Nephron progenitor cell (in vitro differentiated cells): ENCODE measurements around the gene CDK17.

ENCODE experiments used
- DNase-seq: peaks from one replicate; pipeline ENCODE4 v3.0.0; 2021
- H3K27ac Mint-ChIP-seq: 2 replicates; pipeline ENCODE4 v1.8.0; 2021; ENCODE audit warnings: mild to moderate bottlenecking, moderate library complexity, mixed read lengths
- H3K27me3 Mint-ChIP-seq: 2 replicates; pipeline ENCODE4 v1.8.0; 2021; ENCODE audit warnings: mild to moderate bottlenecking, low read depth, mixed read lengths; ENCODE audit not compliant: poor library complexity
- H3K36me3 Mint-ChIP-seq: 2 replicates; pipeline ENCODE4 v1.8.0; 2021; ENCODE audit warnings: low read depth, mixed read lengths
- H3K4me1 Mint-ChIP-seq: 2 replicates; pipeline ENCODE4 v1.8.0; 2021; ENCODE audit warnings: mixed read lengths
- H3K4me3 Mint-ChIP-seq: 2 replicates; pipeline ENCODE4 v1.8.0; 2021; ENCODE audit warnings: mild to moderate bottlenecking, moderate library complexity, mixed read lengths
- H3K9me3 Mint-ChIP-seq: 2 replicates; pipeline ENCODE4 v1.8.0; 2021; ENCODE audit warnings: mild to moderate bottlenecking, moderate library complexity, mixed read lengths
- TF ChIP-seq, protein P1 (sequence below): fragments of 200-600 bp; sonication (generic); IDR thresholded peaks from 2 replicates; pipeline ENCODE4 v1.5.0; 2021; ENCODE audit warnings: antibody characterized with exemption

The CDK17 gene

DNA sequence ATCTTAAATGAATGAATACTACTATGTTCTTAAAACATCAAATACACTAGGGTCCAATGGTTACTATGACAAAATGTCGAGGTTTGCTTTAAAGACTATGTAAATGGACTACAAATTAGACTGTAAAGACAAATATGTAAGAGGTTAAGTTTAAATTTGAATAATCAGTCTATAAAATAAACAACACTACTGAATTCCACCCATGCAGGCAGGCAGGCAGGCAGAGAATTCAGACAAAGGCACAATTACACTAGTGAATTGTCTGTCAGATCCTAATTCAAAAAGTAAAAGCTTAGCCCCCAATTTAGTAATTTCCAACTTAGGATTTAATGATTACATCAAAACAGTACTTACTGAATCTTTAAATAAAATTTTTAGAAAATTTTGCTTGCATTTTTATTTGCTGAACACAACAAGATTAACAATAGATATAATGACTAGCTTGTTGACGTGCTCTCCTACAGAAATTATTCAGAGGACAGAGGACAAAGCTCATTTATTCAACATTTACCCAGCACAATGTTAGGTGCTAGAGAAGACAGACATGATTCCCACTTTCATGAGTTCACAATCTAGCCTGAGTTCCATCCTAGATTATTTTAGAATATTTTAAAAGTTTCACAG lies 97.4 kb downstream of the CDK17 start:
- Mint-ChIP-seq H3K4me3 (no peak overlapping the region), H3K4me1 (no peaks in the 10 kb centered on the region), H3K36me3 (peaks cover 51% of the 10 kb centered on the region), H3K9me3 (no peaks in the 10 kb centered on the region), H3K27me3 (no peaks in the 10 kb centered on the region), H3K27ac (no peak overlapping the region)
- no peak for DNase-seq
- TF ChIP-seq, protein P1, sequence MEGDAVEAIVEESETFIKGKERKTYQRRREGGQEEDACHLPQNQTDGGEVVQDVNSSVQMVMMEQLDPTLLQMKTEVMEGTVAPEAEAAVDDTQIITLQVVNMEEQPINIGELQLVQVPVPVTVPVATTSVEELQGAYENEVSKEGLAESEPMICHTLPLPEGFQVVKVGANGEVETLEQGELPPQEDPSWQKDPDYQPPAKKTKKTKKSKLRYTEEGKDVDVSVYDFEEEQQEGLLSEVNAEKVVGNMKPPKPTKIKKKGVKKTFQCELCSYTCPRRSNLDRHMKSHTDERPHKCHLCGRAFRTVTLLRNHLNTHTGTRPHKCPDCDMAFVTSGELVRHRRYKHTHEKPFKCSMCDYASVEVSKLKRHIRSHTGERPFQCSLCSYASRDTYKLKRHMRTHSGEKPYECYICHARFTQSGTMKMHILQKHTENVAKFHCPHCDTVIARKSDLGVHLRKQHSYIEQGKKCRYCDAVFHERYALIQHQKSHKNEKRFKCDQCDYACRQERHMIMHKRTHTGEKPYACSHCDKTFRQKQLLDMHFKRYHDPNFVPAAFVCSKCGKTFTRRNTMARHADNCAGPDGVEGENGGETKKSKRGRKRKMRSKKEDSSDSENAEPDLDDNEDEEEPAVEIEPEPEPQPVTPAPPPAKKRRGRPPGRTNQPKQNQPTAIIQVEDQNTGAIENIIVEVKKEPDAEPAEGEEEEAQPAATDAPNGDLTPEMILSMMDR, result no peak

DNA sequence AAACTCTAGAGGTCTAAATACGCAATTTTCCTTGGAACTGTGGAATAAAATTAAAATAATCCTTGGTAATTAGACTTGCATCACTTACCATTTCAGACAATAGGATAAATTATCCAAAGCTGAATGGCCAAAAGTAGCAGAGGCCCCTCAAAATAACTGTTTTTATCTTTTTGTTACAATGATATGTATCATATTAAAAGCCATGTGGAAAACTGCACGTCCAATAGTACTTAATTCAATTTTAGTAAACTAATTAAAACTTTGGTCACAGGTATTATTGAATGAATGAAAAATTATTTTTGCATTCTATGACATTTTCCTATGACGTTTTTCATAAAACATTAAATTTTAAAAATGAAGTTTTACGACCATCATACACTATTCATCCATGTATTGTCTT lies 98.5 kb downstream of the CDK17 start:
- Mint-ChIP-seq H3K27me3 (no peaks in the 10 kb centered on the region), H3K4me1 (no peaks in the 10 kb centered on the region), H3K36me3 (peaks cover 52% of the 10 kb centered on the region), H3K4me3 (no peak overlapping the region), H3K9me3 (no peaks in the 10 kb centered on the region), H3K27ac (no peak overlapping the region)
- no peak for DNase-seq
- TF ChIP-seq, protein P1, result no peak

DNA sequence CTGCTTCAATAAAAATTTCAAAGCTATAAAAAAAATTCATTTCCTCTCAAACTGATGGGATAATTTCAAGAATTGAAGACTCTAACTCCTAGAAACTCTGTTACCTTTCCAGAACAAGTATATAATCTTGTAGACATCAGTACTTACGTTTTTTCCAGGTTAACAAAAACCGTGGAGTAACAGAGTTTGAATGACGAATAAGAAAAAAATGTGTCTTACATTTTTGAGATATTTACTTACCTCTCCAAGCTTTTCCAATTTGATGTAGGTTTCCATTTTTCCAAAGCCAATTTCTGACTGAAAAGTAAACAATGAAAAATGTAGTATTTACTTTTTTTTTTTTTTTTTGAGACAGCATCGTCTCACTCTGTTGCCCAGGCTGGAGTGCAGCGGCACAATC lies 100.2 kb downstream of the CDK17 start:
- no peaks in the 10 kb centered on the region for H3K9me3 Mint-ChIP-seq
- H3K27me3 Mint-ChIP-seq, result no peaks in the 10 kb centered on the region
- H3K4me3 Mint-ChIP-seq, result no peak overlapping the region
- H3K27ac Mint-ChIP-seq, result no peak overlapping the region
- TF ChIP-seq, protein P1, result no peak
- DNase-seq, result no peak
- peaks cover 48% of the 10 kb centered on the region for H3K36me3 Mint-ChIP-seq
- H3K4me1 Mint-ChIP-seq, result no peaks in the 10 kb centered on the region

DNA sequence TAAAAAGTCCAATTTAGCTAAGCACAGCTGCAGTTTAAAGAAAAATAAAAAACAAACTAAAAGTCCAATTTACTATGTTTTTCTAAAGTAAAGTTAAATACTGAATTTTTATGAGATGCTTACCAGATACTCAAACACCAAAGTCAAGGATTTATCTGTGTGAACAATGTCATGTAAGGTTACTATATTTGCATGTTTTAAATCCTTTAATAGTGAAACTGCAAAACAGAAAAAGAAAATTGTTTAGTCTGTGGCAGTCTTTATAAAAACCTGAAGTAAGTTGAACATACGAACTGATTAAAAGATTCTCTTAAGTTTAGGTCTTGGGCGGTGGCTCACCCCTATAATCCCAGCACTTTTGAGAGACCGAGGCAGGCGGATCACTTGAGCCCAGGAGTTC lies 102.7 kb downstream of the CDK17 start:
- no peaks in the 10 kb centered on the region for H3K4me1 Mint-ChIP-seq
- no peak for DNase-seq
- H3K36me3 Mint-ChIP-seq, result peaks cover 66% of the 10 kb centered on the region
- H3K27ac Mint-ChIP-seq, result no peak overlapping the region
- TF ChIP-seq, protein P1, result no peak
- no peaks in the 10 kb centered on the region for H3K9me3 Mint-ChIP-seq
- no peak overlapping the region for H3K4me3 Mint-ChIP-seq
- no peaks in the 10 kb centered on the region for H3K27me3 Mint-ChIP-seq

DNA sequence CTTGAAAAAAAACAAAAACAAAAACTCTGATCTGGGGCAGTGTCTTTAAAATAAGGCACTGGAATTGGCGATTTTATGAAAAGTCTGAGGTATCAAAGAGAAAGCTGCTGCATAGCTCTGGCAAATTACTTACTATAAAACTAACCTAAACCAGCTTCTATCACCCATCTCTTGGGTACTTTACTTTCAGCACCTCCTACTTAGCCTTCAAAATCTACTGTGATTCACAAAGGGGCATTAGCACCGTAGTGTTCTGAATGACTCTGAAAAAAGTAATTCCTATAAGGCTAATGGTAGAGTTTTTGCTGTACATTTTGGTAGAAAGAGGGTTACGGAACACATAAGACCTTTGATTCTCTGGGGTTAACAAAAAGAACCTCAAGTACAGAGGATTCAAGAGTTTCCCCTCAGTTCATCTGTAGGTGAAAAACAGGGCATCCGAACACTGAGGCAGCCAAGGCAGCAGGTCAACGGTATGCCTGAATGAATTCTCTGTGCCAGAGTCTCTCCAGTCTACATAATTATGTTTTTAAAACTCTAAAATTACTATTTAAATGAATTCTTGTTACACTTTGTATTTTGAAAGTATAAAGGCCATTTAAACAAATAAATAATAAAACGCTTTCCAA lies 104.6 kb downstream of the CDK17 start:
- Mint-ChIP-seq H3K9me3 (no peaks in the 10 kb centered on the region), H3K27me3 (no peaks in the 10 kb centered on the region), H3K36me3 (peaks cover 70% of the 10 kb centered on the region), H3K27ac (no peak overlapping the region), H3K4me3 (no peak overlapping the region), H3K4me1 (no peaks in the 10 kb centered on the region)
- DNase-seq, result no peak
- TF ChIP-seq, protein P1, result no peak

DNA sequence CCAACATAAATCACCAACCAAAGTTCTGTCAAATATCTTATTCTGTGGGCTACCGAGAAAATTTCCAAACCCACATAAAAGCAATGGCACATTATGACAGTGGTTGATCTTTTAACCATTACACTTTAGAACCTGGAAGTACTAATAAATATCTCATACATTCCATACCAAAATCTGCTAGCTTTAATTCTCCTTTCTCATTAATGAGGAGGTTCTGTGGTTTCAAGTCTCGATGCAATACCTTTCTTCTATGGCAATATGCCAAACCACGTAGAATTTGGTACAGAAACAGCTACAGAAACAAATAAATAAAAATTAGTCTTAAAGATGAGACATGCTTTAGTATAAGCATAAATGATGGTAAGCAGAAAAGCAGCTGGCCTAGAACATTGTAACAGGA lies 105.4 kb downstream of the CDK17 start:
- H3K4me3 Mint-ChIP-seq, result no peak overlapping the region
- H3K27ac Mint-ChIP-seq, result no peak overlapping the region
- TF ChIP-seq, protein P1, result no peak
- no peaks in the 10 kb centered on the region for H3K9me3 Mint-ChIP-seq
- peaks cover 66% of the 10 kb centered on the region for H3K36me3 Mint-ChIP-seq
- no peaks in the 10 kb centered on the region for H3K27me3 Mint-ChIP-seq
- H3K4me1 Mint-ChIP-seq, result no peaks in the 10 kb centered on the region
- DNase-seq, result no peak
